Esophagus (tissue), 2 donors: ENCODE measurements around the gene SPTBN5. TPM values are rescaled to one million over a fixed set of nuclear protein-coding genes. Genes with fewer than 3 reads are reported as not detected.

Experiments
- H3K27ac ChIP-seq, 2 donors: one replicate each; pipeline ENCODE4 v1.5.1; 2013; ENCODE audit warnings: low read depth in 2 of 2, mild to moderate bottlenecking in 2 of 2, inconsistent platforms in 1 of 2, low read length in 1 of 2, moderate library complexity in 1 of 2
- H3K27me3 ChIP-seq, 2 donors: one replicate each; pipeline ENCODE4 v1.6.1; 2013; ENCODE audit warnings: low read length in 2 of 2, control low read depth in 1 of 2, mild to moderate bottlenecking in 1 of 2; ENCODE audit not compliant: insufficient read depth in 2 of 2, control insufficient read depth in 1 of 2
- H3K36me3 ChIP-seq, 2 donors: one replicate each; pipeline ENCODE4 v1.6.1; 2013; ENCODE audit warnings: low read length in 1 of 2; ENCODE audit not compliant: control insufficient read depth in 2 of 2, insufficient read depth in 2 of 2
- H3K4me1 ChIP-seq, 2 donors: one replicate each; pipeline ENCODE4 v1.6.1; 2013; ENCODE audit warnings: low read length in 1 of 2; ENCODE audit not compliant: control insufficient read depth in 2 of 2, insufficient read depth in 2 of 2
- H3K4me3 ChIP-seq, 2 donors: one replicate each; pipeline ENCODE4 v1.5.1; 2013; ENCODE audit warnings: low read length in 2 of 2, mild to moderate bottlenecking in 2 of 2, low read depth in 1 of 2, moderate library complexity in 1 of 2
- H3K9me3 ChIP-seq, 2 donors: one replicate each; pipeline ENCODE4 v1.6.1; 2013; ENCODE audit warnings: mild to moderate bottlenecking in 2 of 2, low read depth in 1 of 2, low read length in 1 of 2, moderate library complexity in 1 of 2; ENCODE audit not compliant: control insufficient read depth in 2 of 2, insufficient read depth in 1 of 2
- WGBS, 2 donors: extraction: QIAGEN DNeasy Blood & Tissue Kit; methylation state at CpG; one replicate each; pipeline ENCODE4 v1.1.7; 2013; 5-methylcytosine and 5-hydroxymethylcytosine counted together
- polyA plus RNA-seq, 2 donors: library from polyadenylated mRNA; stranded (reverse); fragments of 200-250 nt; gene quantifications; one replicate each; pipeline ENCODE4 v1.2.3, GENCODE V29; 2013
- donor health status: healthy with polysubstance abuse.
- donor health status: Bipolar disorder and iron deficiency.

SPTBN5 gene
- polyA plus RNA-seq, 2 donors = 2.7 to 9.3 TPM

GRCh38 chr15:41865490-41866055 is 28.3 kb downstream of the SPTBN5 start:
- H3K27ac ChIP-seq = no peak overlapping the region
- WGBS, 2 donors = 71 to 74% methylated on average over 18 of the region's 18 CpGs
- H3K4me1 ChIP-seq = peaks cover 0 to 11% of the 10 kb centered on the region in 2 donors
- H3K9me3 ChIP-seq = no peaks in the 10 kb centered on the region
- H3K4me3 ChIP-seq = no peak overlapping the region
- H3K27me3 ChIP-seq = no peaks in the 10 kb centered on the region
- H3K36me3 ChIP-seq = peaks cover 0 to 5% of the 10 kb centered on the region in 2 donors

GRCh38 chr15:41862515-41863116 is 31.2 kb downstream of the SPTBN5 start:
- WGBS, 2 donors = 72 to 84% methylated on average over 17 to 19 of the region's 19 CpGs
- Histone ChIP-seq H3K4me1 (no peaks in the 10 kb centered on the region), H3K4me3 (no peak overlapping the region), H3K36me3 (peaks cover 0 to 5% of the 10 kb centered on the region in 2 donors), H3K27me3 (no peaks in the 10 kb centered on the region), H3K27ac (no peak overlapping the region), H3K9me3 (no peaks in the 10 kb centered on the region)

GRCh38 chr15:41861736-41862356 is 32.0 kb downstream of the SPTBN5 start:
- Histone ChIP-seq H3K9me3 (no peaks in the 10 kb centered on the region), H3K4me1 (no peaks in the 10 kb centered on the region), H3K36me3 (peaks cover 0 to 5% of the 10 kb centered on the region in 2 donors), H3K27ac (no peak overlapping the region), H3K27me3 (no peaks in the 10 kb centered on the region), H3K4me3 (no peak overlapping the region)
- 91 to 95% methylated on average over 12 to 18 of the region's 18 CpGs for WGBS, 2 donors

- Histone ChIP-seq H3K4me1 (peaks cover 0 to 1% of the 10 kb centered on the region in 2 donors), H3K9me3 (no peaks in the 10 kb centered on the region), H3K27ac (no peak overlapping the region), H3K36me3 (peaks cover 0 to 5% of the 10 kb centered on the region in 2 donors), H3K4me3 (no peak overlapping the region), H3K27me3 (no peaks in the 10 kb centered on the region)
- 64% methylated on average over 15 of the region's 15 CpGs for WGBS, 2 donors
These were observed 33.6 kb downstream of the SPTBN5 start for GRCh38 chr15:41860049-41860828.

DNA sequence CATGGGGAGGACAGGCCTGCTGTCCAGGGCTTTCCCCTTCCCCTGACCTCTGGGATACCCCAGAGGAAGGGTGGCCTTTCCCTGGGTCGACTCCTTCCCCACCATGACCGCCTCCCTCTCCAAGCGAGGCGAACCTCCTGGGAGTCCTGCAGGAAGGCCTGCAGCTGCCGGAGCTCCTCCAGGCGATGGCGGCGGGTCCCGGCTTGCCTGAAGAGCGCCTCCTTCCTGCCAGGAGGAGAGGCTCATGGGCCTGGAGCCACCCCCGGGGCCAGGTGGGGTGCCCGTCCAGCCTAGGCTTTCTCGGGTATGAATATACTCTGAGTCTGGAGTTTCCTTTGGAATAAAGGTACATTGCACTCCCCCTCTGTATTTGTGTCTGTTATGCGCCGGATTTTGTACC is 35.1 kb downstream of the SPTBN5 start:
- H3K4me1 ChIP-seq = peaks cover 0 to 5% of the 10 kb centered on the region in 2 donors
- H3K4me3 ChIP-seq = no peak overlapping the region
- WGBS, 2 donors = 73 to 83% methylated on average over 14 to 15 of the region's 15 CpGs
- peaks cover 0 to 5% of the 10 kb centered on the region in 2 donors for H3K36me3 ChIP-seq
- no peaks in the 10 kb centered on the region for H3K9me3 ChIP-seq
- no peaks in the 10 kb centered on the region for H3K27me3 ChIP-seq
- H3K27ac ChIP-seq = no peak overlapping the region

DNA sequence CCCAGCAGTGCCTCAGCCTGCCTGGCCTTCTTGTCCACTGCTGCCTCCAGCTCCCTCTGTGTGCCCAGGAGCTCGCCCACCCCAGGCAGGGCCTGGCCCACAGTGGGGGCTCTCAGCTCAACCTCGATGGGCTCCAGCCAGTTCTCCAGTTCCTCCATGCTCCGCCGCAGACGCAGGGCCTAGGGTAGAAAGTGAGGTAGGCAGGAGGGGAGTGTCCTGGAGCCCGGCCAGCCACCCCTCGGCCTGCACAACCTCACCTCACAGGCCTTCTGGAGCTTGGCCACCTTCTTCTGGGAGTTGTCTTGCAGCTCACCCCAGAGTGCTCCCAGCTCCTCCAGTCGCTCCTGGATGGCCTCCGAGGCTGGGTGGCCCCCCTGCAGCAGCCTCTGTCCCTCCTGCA is 36.5 kb downstream of the SPTBN5 start:
- H3K4me1 ChIP-seq = peaks cover 0 to 8% of the 10 kb centered on the region in 2 donors
- WGBS, 2 donors = 82 to 85% methylated on average over 9 of the region's 9 CpGs
- H3K27me3 ChIP-seq = no peaks in the 10 kb centered on the region
- peaks cover 0 to 5% of the 10 kb centered on the region in 2 donors for H3K36me3 ChIP-seq
- H3K9me3 ChIP-seq = no peaks in the 10 kb centered on the region
- no peak overlapping the region for H3K27ac ChIP-seq
- H3K4me3 ChIP-seq = no peak overlapping the region

DNA sequence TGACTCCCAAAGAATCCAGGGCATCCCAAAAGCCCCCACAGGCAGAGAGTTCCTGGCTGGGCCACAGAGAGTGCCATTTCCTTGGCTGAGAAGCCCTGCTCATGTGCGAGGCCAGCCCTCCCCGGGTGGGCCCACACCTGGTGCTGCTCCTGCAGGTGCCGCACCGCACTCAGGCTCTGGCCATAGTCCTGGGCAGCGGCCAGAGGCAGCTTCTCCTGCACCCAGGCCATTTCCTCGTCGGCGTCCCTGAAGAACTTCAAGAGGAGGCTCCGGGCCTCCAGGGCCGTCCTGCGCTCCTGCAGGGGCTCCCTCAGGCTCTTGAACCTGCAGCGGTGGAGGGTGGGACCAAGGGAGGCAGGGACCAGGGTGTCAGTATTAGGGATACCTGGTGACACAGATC is 37.1 kb downstream of the SPTBN5 start:
- H3K4me1 ChIP-seq = peaks cover 0 to 8% of the 10 kb centered on the region in 2 donors

GRCh38 chr15:41856262-41856661 is 37.6 kb downstream of the SPTBN5 start:
- WGBS, 2 donors = 86 to 87% methylated on average over 17 of the region's 17 CpGs
- Histone ChIP-seq H3K9me3 (no peaks in the 10 kb centered on the region), H3K27me3 (no peaks in the 10 kb centered on the region), H3K4me3 (no peak overlapping the region), H3K27ac (no peak overlapping the region), H3K36me3 (no peaks in the 10 kb centered on the region), H3K4me1 (peaks cover 0 to 8% of the 10 kb centered on the region in 2 donors)

More for the DNA sequence above, 37.1 kb downstream of the SPTBN5 start:
- Histone ChIP-seq H3K36me3 (peaks cover 0 to 3% of the 10 kb centered on the region in 2 donors), H3K27ac (no peak overlapping the region), H3K27me3 (no peaks in the 10 kb centered on the region), H3K9me3 (no peaks in the 10 kb centered on the region), H3K4me3 (no peak overlapping the region)
- 91 to 93% methylated on average over 12 of the region's 12 CpGs for WGBS, 2 donors

DNA sequence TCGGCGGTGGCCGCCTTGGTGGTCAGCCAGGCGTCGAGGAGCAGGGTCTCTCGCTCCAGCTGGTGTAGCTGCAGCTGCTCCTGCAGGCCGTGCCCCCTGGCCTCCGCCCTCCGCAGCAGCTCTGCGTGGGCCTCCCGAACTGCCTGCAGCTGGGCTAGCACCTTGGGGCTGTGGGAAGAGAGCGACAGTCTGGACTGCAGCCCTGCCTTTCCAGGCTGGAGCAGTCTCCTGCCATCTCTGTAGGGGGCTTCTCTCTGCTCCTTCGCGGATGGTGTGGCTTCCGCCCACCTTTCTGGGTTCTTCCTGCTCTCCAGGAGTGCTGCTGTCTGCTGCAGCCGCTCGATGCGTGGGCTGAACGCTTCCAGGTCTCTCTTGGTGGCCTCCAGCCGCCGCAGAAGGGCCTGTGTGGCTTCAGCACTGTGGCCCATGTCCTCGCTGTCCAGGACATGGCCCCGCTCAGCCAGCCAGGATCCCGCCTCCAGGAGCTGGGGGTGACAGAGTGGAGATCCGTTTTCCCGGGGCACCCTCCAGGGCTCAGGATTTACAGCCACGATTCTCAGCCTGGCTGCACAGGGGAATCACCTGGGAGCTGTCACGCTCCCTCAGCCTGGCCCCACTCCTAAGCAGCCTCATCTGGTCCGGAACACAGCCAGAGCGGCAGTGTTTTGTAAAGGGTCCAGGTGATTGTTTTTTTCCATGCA is 38.4 kb downstream of the SPTBN5 start:
- WGBS, 2 donors = 67 to 74% methylated on average over 30 of the region's 30 CpGs
- no peaks in the 10 kb centered on the region for H3K27me3 ChIP-seq
- H3K4me3 ChIP-seq = no peak overlapping the region
- H3K9me3 ChIP-seq = no peaks in the 10 kb centered on the region
- no peaks in the 10 kb centered on the region for H3K36me3 ChIP-seq
- peaks cover 4 to 12% of the 10 kb centered on the region in 2 donors for H3K4me1 ChIP-seq
- no peak overlapping the region for H3K27ac ChIP-seq
